CD4-positive, CD25-positive, alpha-beta regulatory T cell (primary cell): ENCODE results near the gene EIF2D. TPM values are rescaled to one million over a fixed set of nuclear protein-coding genes. Genes with fewer than 3 reads are reported as not detected.

Source experiments
- ATAC-seq, 2 donors: fragments of 150-1000 bp; cut with Tn5 transposase; one replicate each; pipeline ENCODE4 v1.10.0; 2021; ENCODE audit warnings: low read depth in 2 of 2, moderate number of reproducible peaks in 2 of 2, moderate library complexity in 1 of 2
- DNase-seq, 3 donors: peaks; one replicate each; pipeline versions ENCODE4 v3.0.0 to v3.0.0-alpha.2; 2012 to 2022; ENCODE audit warnings: mixed read lengths in 1 of 3
- H3K27ac ChIP-seq: one replicate; pipeline ENCODE4 v1.7.0; 2013; ENCODE audit warnings: mild to moderate bottlenecking, low read length; ENCODE audit not compliant: insufficient read depth, poor library complexity, severe bottlenecking
- H3K27me3 ChIP-seq: one replicate; pipeline ENCODE4 v1.7.0; 2013; ENCODE audit warnings: low read length; ENCODE audit not compliant: control insufficient read depth, insufficient read depth
- H3K36me3 ChIP-seq: one replicate; pipeline ENCODE4 v1.7.0; 2013; ENCODE audit warnings: mild to moderate bottlenecking, low read length, moderate library complexity; ENCODE audit not compliant: control insufficient read depth, insufficient read depth
- H3K4me1 ChIP-seq: 2 replicates; pipeline ENCODE4 v1.7.0; 2013; ENCODE audit warnings: mild to moderate bottlenecking, low read length; ENCODE audit not compliant: insufficient read depth, control insufficient read depth, poor library complexity, severe bottlenecking
- H3K4me3 ChIP-seq: one replicate; pipeline ENCODE4 v1.7.0; 2013; ENCODE audit warnings: low read depth, mild to moderate bottlenecking, low read length, moderate library complexity
- H3K9me3 ChIP-seq, 2 experiments: 1 replicate in 1 of 2; 2 replicates in 1 of 2; pipeline ENCODE4 v1.7.0; 2013; ENCODE audit warnings: low read length in 2 of 2, mild to moderate bottlenecking in 1 of 2, moderate library complexity in 1 of 2; ENCODE audit not compliant: control insufficient read depth in 2 of 2
- H3K27ac Mint-ChIP-seq, 3 donors: one replicate each; pipeline ENCODE4 v1.8.0; 2020 to 2022; ENCODE audit warnings: mild to moderate bottlenecking in 3 of 3, mixed read lengths in 3 of 3, moderate library complexity in 2 of 3
- H3K27me3 Mint-ChIP-seq: one replicate; pipeline ENCODE4 v1.8.0; 2022; ENCODE audit warnings: mild to moderate bottlenecking, mixed read lengths
- H3K36me3 Mint-ChIP-seq: one replicate; pipeline ENCODE4 v1.8.0; 2020; ENCODE audit warnings: mixed read lengths
- H3K4me1 Mint-ChIP-seq, 4 donors: one replicate each; pipeline ENCODE4 v1.8.0; 2020 to 2022; ENCODE audit warnings: mixed read lengths in 4 of 4, mild to moderate bottlenecking in 1 of 4
- H3K4me3 Mint-ChIP-seq, 4 donors: one replicate each; pipeline ENCODE4 v1.8.0; 2020 to 2022; ENCODE audit warnings: mild to moderate bottlenecking in 4 of 4, mixed read lengths in 4 of 4, moderate library complexity in 3 of 4
- H3K9me3 Mint-ChIP-seq, 7 donors: one replicate each; pipeline ENCODE4 v1.8.0; 2020 to 2022; ENCODE audit warnings: mixed read lengths in 7 of 7, mild to moderate bottlenecking in 3 of 7, moderate library complexity in 2 of 7
- polyA plus RNA-seq, 4 donors: library from polyadenylated mRNA; unstranded; fragments of 300-500 nt; fragmentation: Illumina TruSeq; gene quantifications; one replicate each; pipeline ENCODE4 v1.2.3, GENCODE V29; 2021
- total RNA-seq: library from RNA; stranded (reverse); gene quantifications from one replicate; pipeline ENCODE4 v1.2.3, GENCODE V29; 2022

The EIF2D gene
- total and polyA plus RNA-seq, 5 donors from 2014 or later: 21.3 to 35.7 (median 29.8) TPM

GRCh38 chr1:206557636-206558473, 54.4 kb downstream of the EIF2D start:
- Histone ChIP-seq H3K4me3 (peak overlapping the region; percentile 99), H3K36me3 (peaks cover 23% of the 10 kb centered on the region), H3K9me3 (no peaks in the 10 kb centered on the region), H3K27me3 (no peaks in the 10 kb centered on the region), H3K4me1 (peaks cover 80% of the 10 kb centered on the region), H3K27ac (peak overlapping the region; percentile 83)
- peaks cover 14 to 78% (median 55%) of the 10 kb centered on the region in 4 donors for H3K4me1 Mint-ChIP-seq
- H3K36me3 Mint-ChIP-seq: peaks cover 29% of the 10 kb centered on the region
- DNase-seq: peak; percentile 33 to 69 (median 40)
- peaks cover 0 to 2% (median 0%) of the 10 kb centered on the region in 7 donors for H3K9me3 Mint-ChIP-seq
- H3K4me3 Mint-ChIP-seq: peak overlapping the region; percentile 92 to 99 (median 96)
- peak overlapping the region; percentile 79 to 96 (median 93) for H3K27ac Mint-ChIP-seq
- H3K27me3 Mint-ChIP-seq: no peaks in the 10 kb centered on the region
- ATAC-seq: peak in 1 of 2 donors; percentile 4

- H3K4me1 ChIP-seq: peaks cover 80% of the 10 kb centered on the region
- H3K36me3 ChIP-seq: peaks cover 17% of the 10 kb centered on the region
- peak; percentile 74 to 94 (median 85) for DNase-seq
- ATAC-seq: peak; percentile 65 to 68
- H3K27me3 ChIP-seq: no peaks in the 10 kb centered on the region
- peak overlapping the region; percentile 99 for H3K4me3 ChIP-seq
- H3K9me3 Mint-ChIP-seq: peaks cover 0 to 2% (median 0%) of the 10 kb centered on the region in 7 donors
- H3K27me3 Mint-ChIP-seq: no peaks in the 10 kb centered on the region
- no peaks in the 10 kb centered on the region for H3K9me3 ChIP-seq
- H3K36me3 Mint-ChIP-seq: peaks cover 26% of the 10 kb centered on the region
- peak overlapping the region; percentile 79 to 98 (median 96) for H3K27ac Mint-ChIP-seq
- peak overlapping the region; percentile 92 to 99 (median 96) for H3K4me3 Mint-ChIP-seq
- peak overlapping the region; percentile 83 for H3K27ac ChIP-seq
- peaks cover 15 to 78% (median 55%) of the 10 kb centered on the region in 4 donors for H3K4me1 Mint-ChIP-seq
Measured at GRCh38 chr1:206556750-206557635, 55.3 kb downstream of the EIF2D start.

GRCh38 chr1:206556047-206556749, 56.1 kb downstream of the EIF2D start:
- peak overlapping the region; percentile 83 for H3K27ac ChIP-seq
- no peaks in the 10 kb centered on the region for H3K27me3 ChIP-seq
- H3K27ac Mint-ChIP-seq: peak overlapping the region; percentile 79 to 98 (median 95)
- peaks cover 0 to 2% (median 0%) of the 10 kb centered on the region in 7 donors for H3K9me3 Mint-ChIP-seq
- DNase-seq (peak in 2 of 3 donors; percentile 33 to 75), ATAC-seq (peak; percentile 23 to 37)
- peaks cover 10% of the 10 kb centered on the region for H3K36me3 ChIP-seq
- peaks cover 80% of the 10 kb centered on the region for H3K4me1 ChIP-seq
- H3K4me1 Mint-ChIP-seq: peaks cover 16 to 79% (median 56%) of the 10 kb centered on the region in 4 donors
- H3K36me3 Mint-ChIP-seq: peaks cover 22% of the 10 kb centered on the region
- peak overlapping the region; percentile 77 for H3K4me3 ChIP-seq
- H3K9me3 ChIP-seq: no peaks in the 10 kb centered on the region
- H3K27me3 Mint-ChIP-seq: no peaks in the 10 kb centered on the region
- peak overlapping the region; percentile 92 to 99 (median 96) for H3K4me3 Mint-ChIP-seq

GRCh38 chr1:206555473-206555935, 56.8 kb downstream of the EIF2D start:
- H3K27me3 Mint-ChIP-seq: no peaks in the 10 kb centered on the region
- H3K4me1 ChIP-seq: peaks cover 76% of the 10 kb centered on the region
- peak overlapping the region; percentile 83 for H3K27ac ChIP-seq
- peak; percentile 30 to 51 (median 43) for DNase-seq
- peak overlapping the region; percentile 92 to 99 (median 96) for H3K4me3 Mint-ChIP-seq
- no peaks in the 10 kb centered on the region for H3K9me3 ChIP-seq
- peaks cover 16 to 78% (median 53%) of the 10 kb centered on the region in 4 donors for H3K4me1 Mint-ChIP-seq
- ATAC-seq: no peak
- peak overlapping the region; percentile 79 to 98 (median 95) for H3K27ac Mint-ChIP-seq
- peak overlapping the region; percentile 77 for H3K4me3 ChIP-seq
- H3K27me3 ChIP-seq: no peaks in the 10 kb centered on the region
- peaks cover 21% of the 10 kb centered on the region for H3K36me3 Mint-ChIP-seq
- H3K9me3 Mint-ChIP-seq: peaks cover 0 to 2% (median 0%) of the 10 kb centered on the region in 7 donors
- H3K36me3 ChIP-seq: peaks cover 3% of the 10 kb centered on the region

- Mint-ChIP-seq H3K27ac (peak overlapping the region; percentile 79 to 98 (median 95)), H3K27me3 (no peaks in the 10 kb centered on the region), H3K4me1 (peaks cover 16 to 74% (median 49%) of the 10 kb centered on the region in 4 donors), H3K9me3 (peaks cover 0 to 2% (median 0%) of the 10 kb centered on the region in 7 donors), H3K4me3 (peak overlapping the region; percentile 92 to 99 (median 96)), H3K36me3 (peaks cover 15% of the 10 kb centered on the region)
- no peak for DNase-seq
- Histone ChIP-seq H3K27ac (peak overlapping the region; percentile 83), H3K27me3 (no peaks in the 10 kb centered on the region), H3K36me3 (no peaks in the 10 kb centered on the region), H3K9me3 (no peaks in the 10 kb centered on the region), H3K4me3 (peak overlapping the region; percentile 13), H3K4me1 (peaks cover 70% of the 10 kb centered on the region)
- ATAC-seq: no peak
Measured at GRCh38 chr1:206554701-206555472, 57.4 kb downstream of the EIF2D start.

GRCh38 chr1:206554211-206554610, 58.1 kb downstream of the EIF2D start:
- Histone ChIP-seq H3K27ac (peak overlapping the region; percentile 83), H3K36me3 (no peaks in the 10 kb centered on the region), H3K4me1 (peaks cover 63% of the 10 kb centered on the region), H3K4me3 (no peak overlapping the region), H3K27me3 (no peaks in the 10 kb centered on the region), H3K9me3 (no peaks in the 10 kb centered on the region)
- DNase-seq: no peak
- ATAC-seq: no peak
- Mint-ChIP-seq H3K27me3 (no peaks in the 10 kb centered on the region), H3K27ac (peak overlapping the region; percentile 79 to 98 (median 95)), H3K9me3 (peaks cover 0 to 2% (median 0%) of the 10 kb centered on the region in 7 donors), H3K4me3 (peak overlapping the region in 2 of 4 donors; percentile 28 to 99), H3K36me3 (peaks cover 8% of the 10 kb centered on the region), H3K4me1 (peaks cover 16 to 68% (median 46%) of the 10 kb centered on the region in 4 donors)
